ENCODE measurements around the gene CIPC. TPM values are rescaled to one million over a fixed set of nuclear protein-coding genes. Genes with fewer than 3 reads are reported as not detected.
A peak's percentile ranks its signal among the peaks of the same experiment; 100 is the strongest.

The CIPC gene
- total RNA-seq, 1 experiment from 2014 or later, result 11.9 TPM

- DNase-seq (ENCODE audit: low spot score), result peak; percentile 22
Observed at GRCh38 chr14:77151245-77151644, 53.2 kb downstream of the CIPC start.

GRCh38 chr14:77151918-77152588, 54.0 kb downstream of the CIPC start:
- DNase-seq (ENCODE audit: low spot score), result peak; percentile 30

DNA sequence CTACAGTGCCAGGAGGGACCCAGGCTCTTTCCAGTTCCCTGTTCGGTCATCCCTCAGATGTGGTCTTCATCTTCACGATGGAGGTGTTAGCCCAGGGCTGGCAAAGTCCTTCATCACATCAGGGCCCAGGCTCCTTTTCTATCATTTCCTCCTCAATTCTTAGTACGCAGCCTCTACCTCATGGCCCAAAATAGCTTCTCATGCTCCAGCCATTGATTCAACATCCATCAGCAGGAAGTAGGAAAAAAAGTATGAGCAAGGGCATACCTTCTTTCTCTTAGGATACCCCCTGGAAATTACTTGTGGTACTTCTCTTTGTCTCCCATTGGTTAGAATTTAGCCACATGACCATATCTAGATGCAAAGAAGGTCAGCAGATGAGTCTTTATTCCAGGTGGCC, 55.7 kb downstream of the CIPC start:
- DNase-seq (ENCODE audit: low spot score), result no peak

GRCh38 chr14:77154421-77154820, 56.4 kb downstream of the CIPC start:
- DNase-seq (ENCODE audit: low spot score), result no peak

- DNase-seq (ENCODE audit: low spot score), result no peak
Observed at GRCh38 chr14:77155083-77155482, 57.0 kb downstream of the CIPC start.

DNA sequence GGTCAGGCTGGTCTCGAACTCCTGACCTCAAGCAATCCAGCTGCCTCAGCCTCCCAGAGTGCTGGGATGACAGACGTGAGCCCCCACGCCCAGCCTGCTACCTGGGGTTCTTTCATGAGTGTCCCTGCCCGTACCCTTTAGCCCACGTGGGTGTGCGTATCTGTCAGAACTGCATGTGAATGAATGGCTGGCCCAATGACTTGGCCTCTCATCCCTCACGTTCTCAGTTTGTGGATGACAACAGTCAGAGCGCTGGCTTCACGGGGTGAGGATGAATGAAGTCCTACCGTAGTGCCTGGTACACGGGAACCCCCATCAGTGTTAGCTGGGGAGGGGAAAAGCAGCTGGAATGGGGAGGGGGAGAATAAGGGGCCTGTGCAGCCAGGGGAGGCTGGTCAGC, 59.7 kb downstream of the CIPC start:
- DNase-seq (ENCODE audit: low spot score), result no peak

GRCh38 chr14:77158175-77158881, 60.3 kb downstream of the CIPC start:
- no peak for DNase-seq (ENCODE audit: low spot score)

- DNase-seq (ENCODE audit: low spot score), result no peak
Observed at GRCh38 chr14:77158882-77159255, 60.8 kb downstream of the CIPC start.

DNA sequence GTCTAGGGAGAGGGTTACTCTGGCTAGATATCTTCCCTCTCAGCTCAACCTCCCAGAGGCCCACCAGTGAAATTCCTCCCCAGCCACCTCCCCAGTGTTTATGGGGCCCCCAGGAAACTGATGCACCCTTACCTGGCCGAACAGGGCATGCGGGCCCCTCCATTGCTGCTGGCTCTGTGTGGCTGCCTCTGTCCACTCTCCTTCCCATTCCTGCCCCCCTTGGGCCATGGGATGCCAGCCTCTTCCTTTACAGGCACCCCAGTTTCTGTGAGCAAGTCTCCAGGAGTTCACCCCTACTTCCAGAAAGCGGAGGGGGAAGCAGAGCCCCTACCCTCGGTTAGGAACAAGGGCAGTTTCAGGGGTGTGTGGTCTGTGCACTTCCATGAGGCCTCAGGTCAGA, 63.0 kb downstream of the CIPC start:
- DNase-seq (ENCODE audit: low spot score), result no peak

Other genes starting within 250 kb of the CIPC start
- gene IRF2BPL, start 69.5 kb upstream of the CIPC start, total RNA-seq (2014; rRNA removed; shearing (Covaris generic)), result 25.7 and 31.9 TPM in 2 replicates
- gene ZDHHC22, start 43.5 kb downstream of the CIPC start, total RNA-seq (2014; rRNA removed; shearing (Covaris generic)), result not detected in 2 replicates
- 2.5 and 3.1 TPM in 2 replicates for gene TMEM63C, start 83.5 kb downstream of the CIPC start, total RNA-seq (2014; rRNA removed; shearing (Covaris generic))
- gene NGB, start 172.9 kb downstream of the CIPC start, total RNA-seq (2014; rRNA removed; shearing (Covaris generic)), result not detected in 2 replicates
- 17.9 and 34.2 TPM in 2 replicates for gene POMT2, start 222.6 kb downstream of the CIPC start, total RNA-seq (2014; rRNA removed; shearing (Covaris generic))
- 20.4 and 25.6 TPM in 2 replicates for gene GSTZ1, start 222.8 kb downstream of the CIPC start, total RNA-seq (2014; rRNA removed; shearing (Covaris generic))

All from HT-29 (cell line).